T-helper 1 cell (primary cell): Measurements from ENCODE around the gene TGM5.
"Not testable (repeated sequence)": the region's sequence is repeated elsewhere in the genome, so short reads cannot be mapped to it uniquely, and the experiment has no call there.

Experiments
- DNase-seq, 5 donors: peaks; one replicate each; pipeline ENCODE4 v3.0.0-alpha.2; 2012 to 2020

TGM5 gene

DNA sequence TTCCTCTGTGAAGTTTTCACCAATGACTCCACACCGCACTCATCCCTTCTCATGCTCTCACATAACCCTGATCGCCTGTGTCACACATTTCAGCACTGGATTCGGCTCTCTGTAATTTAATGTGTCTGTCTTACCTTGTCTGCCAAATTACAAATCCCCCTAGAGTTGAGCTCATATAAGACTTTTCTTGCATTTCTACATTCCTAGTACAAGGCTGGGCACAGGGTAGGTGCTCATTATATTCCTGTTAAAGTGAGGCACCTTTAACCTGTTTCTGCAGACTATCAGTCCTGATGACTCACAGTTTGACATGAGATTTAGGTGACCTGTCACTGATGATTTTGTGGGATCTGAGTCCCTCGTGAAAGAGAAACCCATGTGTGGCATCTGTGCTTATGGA is 22.6 kb downstream of the TGM5 start:
- no peak for DNase-seq

- no peak for DNase-seq
Observed at GRCh38 chr15:43243020-43243645, 23.6 kb downstream of the TGM5 start.

- no peak for DNase-seq
Observed at GRCh38 chr15:43242616-43243015, 24.1 kb downstream of the TGM5 start.

DNA sequence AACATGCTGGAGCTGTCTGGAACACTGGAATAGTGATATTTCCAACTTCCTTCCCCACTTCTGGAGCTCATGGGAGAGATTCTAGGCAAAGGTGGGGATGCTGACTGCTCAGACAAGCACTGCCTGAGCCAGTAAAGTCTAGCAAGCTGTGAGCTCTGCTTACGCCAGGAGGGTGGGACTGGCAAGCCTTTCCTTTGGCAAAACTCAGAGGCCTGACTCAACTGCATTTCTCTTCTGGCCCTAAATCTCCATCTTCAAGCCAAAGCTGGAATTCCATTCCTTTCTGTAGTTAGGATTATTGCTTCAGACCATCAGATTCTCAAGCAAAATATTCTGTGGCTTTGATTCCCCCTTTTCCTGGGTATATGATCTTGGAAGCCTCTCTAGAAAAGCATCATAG is 25.6 kb downstream of the TGM5 start:
- no peak for DNase-seq

DNA sequence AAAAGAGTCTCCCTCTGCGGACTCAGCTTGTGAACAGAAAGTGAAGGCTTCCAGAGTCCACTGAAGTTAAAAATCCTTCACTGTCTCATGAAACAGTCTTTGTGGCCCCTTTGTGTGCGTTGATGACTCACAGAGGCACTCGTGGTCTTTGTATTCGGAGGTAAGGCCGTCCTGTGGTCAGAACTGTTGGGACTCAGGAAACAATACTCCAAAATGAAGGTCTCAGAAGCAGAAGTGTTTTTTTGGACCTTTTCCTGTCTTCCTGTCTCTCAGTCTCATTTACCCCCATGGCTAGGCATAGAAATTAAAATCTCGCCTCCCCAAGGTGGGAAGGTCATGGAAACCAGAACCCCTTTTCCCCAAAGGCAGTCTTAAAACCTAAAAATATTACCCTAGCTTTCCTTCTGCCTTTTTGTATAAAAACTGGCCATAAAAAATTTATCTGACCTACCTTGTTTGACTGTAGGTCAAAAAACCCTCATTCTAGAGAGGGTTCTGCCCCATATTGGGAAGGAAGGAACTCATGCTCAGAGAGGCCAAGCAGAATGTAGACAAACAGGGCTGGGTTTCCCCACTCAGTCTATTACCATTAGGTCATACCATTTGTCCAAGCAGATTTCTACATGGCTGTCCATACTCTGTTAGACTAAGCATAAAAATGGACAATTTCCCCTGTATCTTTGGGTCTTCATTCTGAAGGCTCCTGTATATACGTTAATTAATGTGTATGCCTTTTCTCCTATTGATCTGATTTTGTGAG is 26.8 kb downstream of the TGM5 start:
- peak in 1 of 5 donors; percentile 23 for DNase-seq

DNA sequence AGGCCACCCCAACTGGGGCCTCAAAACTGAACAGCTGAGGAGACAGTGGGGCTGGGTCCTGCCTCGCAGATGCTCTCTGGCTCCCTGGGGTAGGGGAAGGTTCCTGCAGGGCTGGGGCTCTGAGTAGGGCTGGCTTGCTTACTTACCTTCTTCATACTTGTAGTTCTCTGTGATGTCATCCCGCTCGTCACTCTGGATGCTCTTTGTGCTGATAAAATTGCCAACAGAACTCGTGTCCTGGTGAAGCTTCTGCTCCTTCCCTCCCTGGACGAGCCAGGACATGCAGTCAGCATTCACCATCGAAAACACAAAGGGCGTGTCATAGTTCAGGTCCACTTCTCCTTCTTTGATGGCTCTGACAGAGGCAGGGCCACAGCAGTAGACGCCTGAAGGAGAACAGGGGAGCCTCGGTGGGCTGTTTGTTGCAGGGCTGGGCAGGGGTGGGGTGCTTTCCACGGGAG is 28.0 kb downstream of the TGM5 start:
- no peak for DNase-seq

- no peak for DNase-seq
Observed at GRCh38 chr15:43237842-43238470, 28.8 kb downstream of the TGM5 start.

- no peak for DNase-seq
Observed at GRCh38 chr15:43235536-43235935, 31.2 kb downstream of the TGM5 start.

GRCh38 chr15:43232289-43232874 is 34.3 kb downstream of the TGM5 start:
- no peak for DNase-seq

- no peak for DNase-seq
Observed at GRCh38 chr15:43230640-43231115, 36.0 kb downstream of the TGM5 start.

DNA sequence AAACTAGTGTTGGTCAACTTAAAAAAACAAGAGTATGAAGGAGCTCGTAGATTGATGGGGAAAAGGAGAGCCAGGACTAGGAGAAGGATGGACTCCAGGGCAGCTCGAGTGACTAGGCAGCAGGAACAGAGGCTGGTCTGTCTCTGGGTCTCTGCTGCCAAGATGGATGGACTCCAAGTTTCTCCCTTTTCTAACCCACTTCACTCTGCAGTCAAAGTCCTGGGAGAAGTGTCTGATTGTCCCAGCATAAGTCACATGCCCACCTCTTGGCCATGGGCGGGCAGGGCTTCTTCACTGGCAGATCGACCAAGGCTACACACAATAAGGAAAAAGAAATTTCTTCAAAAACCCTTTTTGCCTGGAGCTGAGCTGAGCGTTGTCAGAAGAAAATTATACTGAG is 36.8 kb downstream of the TGM5 start:
- DNase-seq: no peak

DNA sequence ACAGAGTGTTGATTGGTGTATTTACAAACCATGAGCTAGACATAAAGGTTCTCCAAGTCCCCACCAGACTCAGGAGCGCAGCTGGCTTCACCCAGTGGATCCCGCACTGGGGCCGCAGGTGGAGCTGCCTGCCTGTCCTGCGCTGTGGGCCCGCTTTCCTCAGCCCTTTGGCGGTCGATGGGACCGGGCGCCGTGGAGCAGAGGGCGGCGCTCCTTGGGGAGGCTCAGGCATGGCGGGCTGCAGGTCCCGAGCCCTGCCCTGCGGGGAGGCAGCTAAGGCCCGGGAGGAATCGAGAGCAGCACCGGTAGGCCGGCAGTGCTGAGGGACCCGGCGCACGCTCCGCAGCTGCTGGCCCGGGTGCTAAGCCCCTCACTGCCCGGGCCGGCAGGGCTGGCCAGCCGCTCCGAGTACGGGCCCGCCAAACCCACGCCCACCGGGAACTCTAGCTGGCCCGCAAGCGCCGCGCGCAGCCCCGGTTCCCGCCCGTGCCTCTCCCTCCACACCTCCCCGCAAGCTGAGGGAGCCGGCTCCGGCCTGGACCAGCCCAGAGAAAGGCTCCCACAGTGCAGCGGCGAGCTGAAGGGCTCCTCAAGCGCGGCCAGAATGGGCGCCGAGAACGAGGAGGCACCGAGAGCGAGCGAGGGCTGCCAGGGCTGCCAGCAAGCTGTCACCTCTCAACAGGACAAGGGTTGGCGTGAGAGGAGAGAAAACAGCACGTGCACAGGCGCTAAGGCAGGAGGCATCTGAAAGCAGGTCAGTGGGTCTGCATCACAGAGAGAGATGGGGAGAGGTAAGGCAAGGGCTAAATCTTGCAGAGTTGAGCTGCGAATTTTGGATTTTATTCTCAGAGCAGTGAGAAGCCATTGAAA is 40.1 kb downstream of the TGM5 start:
- no peak for DNase-seq

DNA sequence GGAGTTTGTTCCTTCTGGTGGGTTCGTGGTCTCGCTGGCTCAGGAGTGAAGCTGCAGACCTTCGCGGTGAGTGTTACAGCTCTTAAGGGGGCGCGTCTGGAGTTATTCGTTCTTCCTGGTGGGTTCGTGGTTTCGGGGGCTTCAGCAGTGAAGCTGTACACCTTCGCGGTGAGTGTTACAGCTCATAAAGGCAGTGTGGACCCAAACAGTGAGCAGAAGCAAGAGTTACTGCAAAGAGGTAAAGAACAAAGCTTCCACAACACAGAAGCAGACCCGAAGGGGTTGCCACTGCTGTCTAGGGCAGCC is 40.8 kb downstream of the TGM5 start:
- DNase-seq: not testable (repeated sequence)

- peak in 2 of 5 donors; percentile 37 to 61 for DNase-seq
Observed at GRCh38 chr15:43225201-43225949, 41.4 kb downstream of the TGM5 start.

DNA sequence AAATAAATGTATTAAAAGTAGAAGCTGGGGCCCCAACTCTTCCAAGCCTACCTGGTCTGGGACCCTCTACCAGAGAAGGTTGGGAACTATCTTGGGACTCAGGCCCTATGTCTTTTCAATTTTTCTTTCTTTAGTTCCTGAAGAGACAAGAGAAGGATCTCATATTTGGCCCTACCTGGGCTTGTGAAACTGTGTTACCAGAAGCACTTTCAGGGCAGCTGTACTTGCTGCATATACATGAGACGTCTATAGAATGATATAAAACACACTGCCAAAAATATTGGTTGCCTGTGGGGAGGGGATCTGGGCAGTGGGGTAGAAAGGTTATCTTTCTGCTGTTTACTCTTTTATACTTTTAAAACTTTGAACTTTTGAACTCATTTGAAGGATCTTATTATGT is 45.3 kb downstream of the TGM5 start:
- DNase-seq: no peak

DNA sequence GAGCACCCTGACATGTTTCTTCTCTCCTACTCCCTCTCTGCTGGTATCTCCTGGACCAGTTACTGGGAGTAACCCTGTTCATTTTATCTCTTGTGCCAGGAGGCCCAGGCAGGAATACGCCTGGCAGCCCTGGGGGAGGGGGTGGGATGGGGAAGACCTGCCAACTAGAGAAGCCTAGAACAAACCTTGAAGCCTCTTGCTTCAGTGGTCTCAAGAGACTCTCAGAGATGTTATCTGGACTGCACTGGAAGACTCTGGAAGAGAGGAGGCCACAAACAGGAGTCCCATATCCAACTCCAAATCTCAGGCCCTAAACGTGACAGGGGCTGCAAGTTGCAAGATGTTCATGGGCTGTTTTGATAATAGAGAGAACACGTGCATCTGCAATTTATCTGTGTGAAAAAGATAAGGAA is 45.7 kb downstream of the TGM5 start, which contains the start of gene EPB42:
TSS of gene EPB42 (minus strand) at position 28 of the 413 bp plus-strand sequence. CDS start 193 bp downstream, outside the sequence.
- no peak for DNase-seq

GRCh38 chr15:43219929-43220928 is 46.5 kb downstream of the TGM5 start:
- no peak for DNase-seq

- no peak for DNase-seq
Observed at GRCh38 chr15:43218908-43219706, 47.6 kb downstream of the TGM5 start.

- no peak for DNase-seq
Observed at GRCh38 chr15:43215961-43216360, 50.8 kb downstream of the TGM5 start.
